ENCODE measurements around the gene PLEKHA5. TPM values are rescaled to one million over a fixed set of nuclear protein-coding genes. Genes with fewer than 3 reads are reported as not detected.

PLEKHA5 gene
- total RNA-seq, 1 experiment from 2014 or later, result 6.3 TPM

GRCh38 chr12:19119440-19119839 lies 10.1 kb upstream of the PLEKHA5 start:
- Histone ChIP-seq H3K4me3 (ENCODE audit: low read depth in 2 of 2, low read length in 2 of 2) (no peak overlapping the region), H3K27ac (ENCODE audit: low read length) (no peak overlapping the region), H3K4me1 (ENCODE audit: control insufficient read depth, insufficient read depth, low read length) (no peaks in the 10 kb centered on the region), H3K36me3 (ENCODE audit: control insufficient read depth, insufficient read depth, low read length) (no peaks in the 10 kb centered on the region), H3K9me3 (ENCODE audit: control insufficient read depth, insufficient read depth, low read depth, low read length) (no peaks in the 10 kb centered on the region), H3K27me3 (ENCODE audit: control insufficient read depth, insufficient read depth, low read length) (no peaks in the 10 kb centered on the region)
- ATAC-seq, result no peak
- no peak for DNase-seq (ENCODE audit: low read depth, low spot score)
- in situ Hi-C loops (cut with HindIII; ENCODE audit: low pct_unique_long_range_greater_than_20kb, low sequenced_read_pairs), result no loop called here
- no TSS peak for BruUV-seq (replicated peaks)
- ChIA-PET POLR2A (no interaction called here), CTCF (no interaction called here)
- intact Hi-C loops (cut with micrococcal nuclease; ENCODE audit: unreplicated experiment), result no loop called here
- TF ChIP-seq, protein P1, sequence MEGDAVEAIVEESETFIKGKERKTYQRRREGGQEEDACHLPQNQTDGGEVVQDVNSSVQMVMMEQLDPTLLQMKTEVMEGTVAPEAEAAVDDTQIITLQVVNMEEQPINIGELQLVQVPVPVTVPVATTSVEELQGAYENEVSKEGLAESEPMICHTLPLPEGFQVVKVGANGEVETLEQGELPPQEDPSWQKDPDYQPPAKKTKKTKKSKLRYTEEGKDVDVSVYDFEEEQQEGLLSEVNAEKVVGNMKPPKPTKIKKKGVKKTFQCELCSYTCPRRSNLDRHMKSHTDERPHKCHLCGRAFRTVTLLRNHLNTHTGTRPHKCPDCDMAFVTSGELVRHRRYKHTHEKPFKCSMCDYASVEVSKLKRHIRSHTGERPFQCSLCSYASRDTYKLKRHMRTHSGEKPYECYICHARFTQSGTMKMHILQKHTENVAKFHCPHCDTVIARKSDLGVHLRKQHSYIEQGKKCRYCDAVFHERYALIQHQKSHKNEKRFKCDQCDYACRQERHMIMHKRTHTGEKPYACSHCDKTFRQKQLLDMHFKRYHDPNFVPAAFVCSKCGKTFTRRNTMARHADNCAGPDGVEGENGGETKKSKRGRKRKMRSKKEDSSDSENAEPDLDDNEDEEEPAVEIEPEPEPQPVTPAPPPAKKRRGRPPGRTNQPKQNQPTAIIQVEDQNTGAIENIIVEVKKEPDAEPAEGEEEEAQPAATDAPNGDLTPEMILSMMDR (IDR thresholded peaks at IDR 0.05), result no peak
- no peak for TF ChIP-seq POLR2AphosphoS5 (IDR thresholded peaks at IDR 0.05; ENCODE audit: low read depth, low read length)
- TF ChIP-seq TCF7L2 (IDR thresholded peaks at IDR 0.05; ENCODE audit: low read depth, low read length), result no peak
- TF ChIP-seq SIN3A (IDR thresholded peaks at IDR 0.05; ENCODE audit: borderline replicate concordance, insufficient read depth, low read depth, low read length), result no peak
- TF ChIP-seq, protein P2, sequence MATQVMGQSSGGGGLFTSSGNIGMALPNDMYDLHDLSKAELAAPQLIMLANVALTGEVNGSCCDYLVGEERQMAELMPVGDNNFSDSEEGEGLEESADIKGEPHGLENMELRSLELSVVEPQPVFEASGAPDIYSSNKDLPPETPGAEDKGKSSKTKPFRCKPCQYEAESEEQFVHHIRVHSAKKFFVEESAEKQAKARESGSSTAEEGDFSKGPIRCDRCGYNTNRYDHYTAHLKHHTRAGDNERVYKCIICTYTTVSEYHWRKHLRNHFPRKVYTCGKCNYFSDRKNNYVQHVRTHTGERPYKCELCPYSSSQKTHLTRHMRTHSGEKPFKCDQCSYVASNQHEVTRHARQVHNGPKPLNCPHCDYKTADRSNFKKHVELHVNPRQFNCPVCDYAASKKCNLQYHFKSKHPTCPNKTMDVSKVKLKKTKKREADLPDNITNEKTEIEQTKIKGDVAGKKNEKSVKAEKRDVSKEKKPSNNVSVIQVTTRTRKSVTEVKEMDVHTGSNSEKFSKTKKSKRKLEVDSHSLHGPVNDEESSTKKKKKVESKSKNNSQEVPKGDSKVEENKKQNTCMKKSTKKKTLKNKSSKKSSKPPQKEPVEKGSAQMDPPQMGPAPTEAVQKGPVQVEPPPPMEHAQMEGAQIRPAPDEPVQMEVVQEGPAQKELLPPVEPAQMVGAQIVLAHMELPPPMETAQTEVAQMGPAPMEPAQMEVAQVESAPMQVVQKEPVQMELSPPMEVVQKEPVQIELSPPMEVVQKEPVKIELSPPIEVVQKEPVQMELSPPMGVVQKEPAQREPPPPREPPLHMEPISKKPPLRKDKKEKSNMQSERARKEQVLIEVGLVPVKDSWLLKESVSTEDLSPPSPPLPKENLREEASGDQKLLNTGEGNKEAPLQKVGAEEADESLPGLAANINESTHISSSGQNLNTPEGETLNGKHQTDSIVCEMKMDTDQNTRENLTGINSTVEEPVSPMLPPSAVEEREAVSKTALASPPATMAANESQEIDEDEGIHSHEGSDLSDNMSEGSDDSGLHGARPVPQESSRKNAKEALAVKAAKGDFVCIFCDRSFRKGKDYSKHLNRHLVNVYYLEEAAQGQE (IDR thresholded peaks at IDR 0.05; ENCODE audit: insufficient read depth in 1 of 2, low read depth in 2 of 2, low read length in 1 of 2), result no peak

GRCh38 chr12:19120795-19121194 lies 8.7 kb upstream of the PLEKHA5 start:
- no peaks in the 10 kb centered on the region for H3K36me3 ChIP-seq (ENCODE audit: control insufficient read depth, insufficient read depth, low read length)
- H3K27ac ChIP-seq (ENCODE audit: low read length), result no peak overlapping the region
- intact Hi-C loops (cut with micrococcal nuclease; ENCODE audit: unreplicated experiment) (no loop called here), in situ Hi-C loops (cut with HindIII; ENCODE audit: low pct_unique_long_range_greater_than_20kb, low sequenced_read_pairs) (no loop called here)
- H3K9me3 ChIP-seq (ENCODE audit: control insufficient read depth, insufficient read depth, low read depth, low read length), result no peaks in the 10 kb centered on the region
- DNase-seq (ENCODE audit: low read depth, low spot score) (no peak), ATAC-seq (no peak)
- ChIA-PET POLR2A (no interaction called here), CTCF (no interaction called here)
- no peaks in the 10 kb centered on the region for H3K4me1 ChIP-seq (ENCODE audit: control insufficient read depth, insufficient read depth, low read length)
- no peak for TF ChIP-seq POLR2AphosphoS5 (IDR thresholded peaks at IDR 0.05; ENCODE audit: low read depth, low read length)
- TF ChIP-seq, protein P1 (IDR thresholded peaks at IDR 0.05), result no peak
- no peak for TF ChIP-seq TCF7L2 (IDR thresholded peaks at IDR 0.05; ENCODE audit: low read depth, low read length)
- no peak for TF ChIP-seq SIN3A (IDR thresholded peaks at IDR 0.05; ENCODE audit: borderline replicate concordance, insufficient read depth, low read depth, low read length)
- no TSS peak for BruUV-seq (replicated peaks)
- H3K4me3 ChIP-seq (ENCODE audit: low read depth in 2 of 2, low read length in 2 of 2), result no peak overlapping the region
- H3K27me3 ChIP-seq (ENCODE audit: control insufficient read depth, insufficient read depth, low read length), result no peaks in the 10 kb centered on the region
